Suprapubic skin (tissue), 4 donors: ENCODE results near the gene ZCCHC17. TPM values are rescaled to one million over a fixed set of nuclear protein-coding genes. Genes with fewer than 3 reads are reported as not detected.

Source experiments
- DNase-seq, 2 donors: peaks; one replicate each; pipeline ENCODE4 v3.0.0-alpha.2; 2019; ENCODE audit warnings: low spot score in 2 of 2
- H3K27ac ChIP-seq: fragments of 200-600 bp; sonication (generic); one replicate; pipeline ENCODE4 v1.5.1; 2019
- H3K27me3 ChIP-seq: fragments of 200-600 bp; sonication (generic); one replicate; pipeline ENCODE4 v1.5.1; 2019
- H3K36me3 ChIP-seq: fragments of 200-600 bp; sonication (generic); one replicate; pipeline ENCODE4 v1.5.1; 2019
- H3K4me1 ChIP-seq: fragments of 200-600 bp; sonication (generic); one replicate; pipeline ENCODE4 v1.5.1; 2019
- H3K4me3 ChIP-seq: fragments of 200-600 bp; sonication (generic); one replicate; pipeline ENCODE4 v1.5.1; 2019; ENCODE audit warnings: mild to moderate bottlenecking
- H3K9me3 ChIP-seq: fragments of 200-600 bp; sonication (generic); one replicate; pipeline ENCODE4 v1.5.1; 2019
- CTCF ChIP-seq, 2 donors: fragments of 200-600 bp in 1 of 2; fragments of 450-650 bp in 1 of 2; sonication (generic) in 1 of 2; IDR thresholded peaks; one replicate each; pipeline ENCODE4 v1.5.1; 2016 to 2019; ENCODE audit warnings: antibody characterized with exemption in 2 of 2, mild to moderate bottlenecking in 1 of 2, moderate library complexity in 1 of 2
- EP300 ChIP-seq: sonication (generic); formaldehyde crosslinking; IDR thresholded peaks from one replicate; pipeline ENCODE4 v1.6.1; 2017; ENCODE audit warnings: antibody characterized with exemption
- POLR2A ChIP-seq, 2 donors: fragments of 450-650 bp; IDR thresholded peaks; one replicate each; pipeline ENCODE4 v1.6.1; 2017; ENCODE audit warnings: antibody characterized with exemption in 2 of 2, mild to moderate bottlenecking in 2 of 2, moderate library complexity in 2 of 2
- POLR2AphosphoS5 ChIP-seq, 3 donors: sonication (generic); formaldehyde crosslinking; IDR thresholded peaks; one replicate each; pipeline ENCODE4 v1.6.1; 2017; ENCODE audit warnings: antibody characterized with exemption in 3 of 3
- WGBS: methylation state at CpG from one replicate; pipeline ENCODE4 v1.1.5; 2018; 5-methylcytosine and 5-hydroxymethylcytosine counted together
- total RNA-seq, 4 donors: library from RNA; depleted of rRNA; stranded (reverse); fragments of >200 nt; gene quantifications; one replicate each; pipeline ENCODE4 v1.1.0, GENCODE V29; 2016

The ZCCHC17 gene
- total RNA-seq, 4 donors from 2014 or later: 17.9 to 26.3 (median 23.1) TPM

- Histone ChIP-seq H3K4me3 (no peak overlapping the region), H3K36me3 (peaks cover 47% of the 10 kb centered on the region), H3K27me3 (no peaks in the 10 kb centered on the region), H3K9me3 (no peaks in the 10 kb centered on the region), H3K27ac (no peak overlapping the region), H3K4me1 (peaks cover 6% of the 10 kb centered on the region)
- no peak for TF ChIP-seq EP300
- no peak for TF ChIP-seq POLR2A (IDR thresholded peaks at IDR 0.05)
- no peak for TF ChIP-seq CTCF (IDR thresholded peaks at IDR 0.05)
- no peak for TF ChIP-seq POLR2AphosphoS5 (IDR thresholded peaks at IDR 0.05)
- DNase-seq: peak in 1 of 2 donors; percentile 6
- WGBS: 83% methylated on average over 2 of the region's 2 CpGs
Observed at GRCh38 chr1:31366796-31367195, 70.0 kb downstream of the ZCCHC17 start.

- H3K36me3 ChIP-seq: peaks cover 42% of the 10 kb centered on the region
- no peaks in the 10 kb centered on the region for H3K27me3 ChIP-seq
- TF ChIP-seq EP300: no peak
- TF ChIP-seq POLR2A (IDR thresholded peaks at IDR 0.05): no peak
- no peak for TF ChIP-seq POLR2AphosphoS5 (IDR thresholded peaks at IDR 0.05)
- TF ChIP-seq CTCF (IDR thresholded peaks at IDR 0.05): no peak
- H3K27ac ChIP-seq: no peak overlapping the region
- peak in 1 of 2 donors; percentile 23 for DNase-seq
- no peaks in the 10 kb centered on the region for H3K9me3 ChIP-seq
- H3K4me3 ChIP-seq: no peak overlapping the region
- WGBS: 90% methylated on average over 3 of the region's 3 CpGs
- H3K4me1 ChIP-seq: peaks cover 25% of the 10 kb centered on the region
Observed at GRCh38 chr1:31368611-31369107, 71.8 kb downstream of the ZCCHC17 start.

- no peak for DNase-seq
- WGBS: 81% methylated on average over 2 of the region's 2 CpGs
- TF ChIP-seq CTCF (IDR thresholded peaks at IDR 0.05): no peak
- TF ChIP-seq POLR2AphosphoS5 (IDR thresholded peaks at IDR 0.05): no peak
- no peak for TF ChIP-seq EP300
- no peak for TF ChIP-seq POLR2A (IDR thresholded peaks at IDR 0.05)
- H3K27ac ChIP-seq: no peak overlapping the region
- peaks cover 29% of the 10 kb centered on the region for H3K36me3 ChIP-seq
- peaks cover 36% of the 10 kb centered on the region for H3K4me1 ChIP-seq
- no peak overlapping the region for H3K4me3 ChIP-seq
- no peaks in the 10 kb centered on the region for H3K27me3 ChIP-seq
- no peaks in the 10 kb centered on the region for H3K9me3 ChIP-seq
Observed at GRCh38 chr1:31370021-31370420, 73.2 kb downstream of the ZCCHC17 start.

- Histone ChIP-seq H3K4me1 (peaks cover 36% of the 10 kb centered on the region), H3K36me3 (peaks cover 24% of the 10 kb centered on the region), H3K27me3 (no peaks in the 10 kb centered on the region), H3K27ac (no peak overlapping the region), H3K9me3 (no peaks in the 10 kb centered on the region), H3K4me3 (no peak overlapping the region)
- WGBS: 98% methylated on average over 4 of the region's 4 CpGs
- no peak for DNase-seq
- TF ChIP-seq POLR2A (IDR thresholded peaks at IDR 0.05) (no peak), EP300 (no peak), CTCF (IDR thresholded peaks at IDR 0.05) (no peak), POLR2AphosphoS5 (IDR thresholded peaks at IDR 0.05) (no peak)
Observed at GRCh38 chr1:31370565-31370964, 73.7 kb downstream of the ZCCHC17 start.

- 79% methylated on average over 10 of the region's 10 CpGs for WGBS
- TF ChIP-seq POLR2A (IDR thresholded peaks at IDR 0.05) (no peak), CTCF (IDR thresholded peaks at IDR 0.05) (no peak), EP300 (no peak), POLR2AphosphoS5 (IDR thresholded peaks at IDR 0.05) (no peak)
- peaks cover 36% of the 10 kb centered on the region for H3K4me1 ChIP-seq
- no peaks in the 10 kb centered on the region for H3K27me3 ChIP-seq
- H3K27ac ChIP-seq: no peak overlapping the region
- peaks cover 18% of the 10 kb centered on the region for H3K36me3 ChIP-seq
- H3K4me3 ChIP-seq: no peak overlapping the region
- DNase-seq: peak in 1 of 2 donors; percentile 37
- no peaks in the 10 kb centered on the region for H3K9me3 ChIP-seq
Observed at GRCh38 chr1:31371121-31371959, 74.5 kb downstream of the ZCCHC17 start.
